Fibroblast of lung (primary cell): Measurements from ENCODE around the gene ZC3H15. TPM values are rescaled to one million over a fixed set of nuclear protein-coding genes. Genes with fewer than 3 reads are reported as not detected.

Source experiments
- polyA plus RNA-seq, 2 donors: library from polyadenylated mRNA; depleted of rRNA in 1 of 2; stranded (reverse) in 1 of 2; unstranded in 1 of 2; fragments of >200 nt; gene quantifications; 2 replicates each; pipeline ENCODE4 v1.2.1, GENCODE V29; 2011 to 2012; ENCODE audit warnings: missing spikeins in 1 of 2
- total RNA-seq: library from RNA; depleted of rRNA; stranded (reverse); fragments of >200 nt; gene quantifications from 2 replicates; pipeline ENCODE4 v1.2.1, GENCODE V29; 2014

Gene ZC3H15
- total and polyA plus RNA-seq, 2 donors (not counting 1 experiment from before 2014, with no cell fraction given): 79.9 to 83.8 TPM

Other genes with a start within 250 kb of the ZC3H15 start
- 149 and 205 TPM in 2 replicates for gene ITGAV, start 103.8 kb downstream of the ZC3H15 start, total RNA-seq
- gene ITGAV, start 103.8 kb downstream of the ZC3H15 start, polyA plus RNA-seq: 44.8 and 121 TPM in 2 replicates
- gene FAM171B, start 207.8 kb downstream of the ZC3H15 start, total RNA-seq: 43.4 and 56.5 TPM in 2 replicates
- gene FAM171B, start 207.8 kb downstream of the ZC3H15 start, polyA plus RNA-seq: 18.7 and 27.2 TPM in 2 replicates